HCT116 (cell line): ENCODE results near the gene FNDC1. TPM values are rescaled to one million over a fixed set of nuclear protein-coding genes. Genes with fewer than 3 reads are reported as not detected.

Experiments
- ATAC-seq: fragments of 200-7000 bp; cut with Tn5 transposase; 2 replicates; pipeline ENCODE4 v1.9.1; 2020; ENCODE audit warnings: mild to moderate bottlenecking, moderate library complexity
- BruUV-seq: library from RNA; stranded (reverse); fragments of 400-500 nt; replicated peaks from 2 replicates; lab custom pipeline; 2021; lab: Mats Ljungman, UMichigan
- CTCF ChIA-PET: fragments of 300-600 bp; sonication (Branson Sonifier 250); formaldehyde crosslinking; loops from one replicate; lab custom pipeline; 2021; ENCODE audit warnings: antibody characterized with exemption; lab: Charles Lee
- POLR2A ChIA-PET: fragments of 300-600, 350-600 bp; sonication (Branson Sonifier 250); formaldehyde crosslinking; loops from one replicate; lab custom pipeline; 2021; ENCODE audit warnings: antibody characterized with exemption; lab: Charles Lee
- RAD21 ChIA-PET, 2 experiments: fragments of 300-600 bp; sonication (Branson Sonifier 250); formaldehyde crosslinking; loops; one replicate each; lab custom pipeline; 2023; ENCODE audit warnings: low total read pairs in 2 of 2; ENCODE audit not compliant: uncharacterized antibody in 2 of 2, unreplicated experiment in 2 of 2, low non-redundant PET in 1 of 2; lab: Charles Lee
- DNase-seq: peaks from one replicate; pipeline ENCODE4 v3.0.0-alpha.2; 2010; ENCODE audit warnings: low read depth, low spot score
- H2AFZ ChIP-seq: fragments of 200-600 bp; shearing (Covaris generic), sonication (generic); 2 replicates; pipeline ENCODE4 v1.6.1; 2017; ENCODE audit warnings: low read depth, mixed run types, mixed read lengths, antibody characterized with exemption, low read length; ENCODE audit not compliant: poor library complexity, severe bottlenecking
- H3K27ac ChIP-seq: 2 replicates; pipeline ENCODE4 v1.5.1; 2012; ENCODE audit warnings: low read depth, low read length
- H3K27me3 ChIP-seq: fragments of 200-600 bp; sonication (generic); 2 replicates; pipeline ENCODE4 v1.6.1; 2016; ENCODE audit warnings: mixed run types, low read length, mixed read lengths; ENCODE audit not compliant: insufficient read depth
- H3K36me3 ChIP-seq, 2 experiments: fragments of 200-500 bp in 1 of 2; fragments of 200-600 bp in 1 of 2; sonication (Bioruptor generic) in 1 of 2; sonication (generic) in 1 of 2; 2 replicates each; pipeline versions ENCODE4 v1.5.1 to v1.6.1; 2014 to 2016; ENCODE audit warnings: low read length in 2 of 2, inconsistent platforms in 1 of 2, mixed read lengths in 1 of 2, mixed run types in 1 of 2; ENCODE audit not compliant: insufficient read depth in 2 of 2, control insufficient read depth in 1 of 2
- H3K4me1 ChIP-seq, 2 experiments: fragments of 200-600 bp in 1 of 2; sonication (generic) in 1 of 2; 2 replicates each; pipeline versions ENCODE4 v1.5.1 to v1.6.1; 2012 to 2017; ENCODE audit warnings: low read length in 2 of 2, inconsistent platforms in 1 of 2, mild to moderate bottlenecking in 1 of 2, mixed read lengths in 1 of 2, mixed run types in 1 of 2, moderate library complexity in 1 of 2; ENCODE audit not compliant: insufficient read depth in 2 of 2, control insufficient read depth in 1 of 2
- H3K4me2 ChIP-seq: fragments of 200-600 bp; sonication (generic); 2 replicates; pipeline ENCODE4 v1.6.1; 2017; ENCODE audit warnings: mixed run types, low read length, mixed read lengths
- H3K4me3 ChIP-seq, 2 experiments: fragments of 200-600 bp in 1 of 2; sonication (generic) in 1 of 2; replicated peaks in 1 of 2; 2 replicates each; pipeline ENCODE4 v1.5.1; 2011 to 2016; ENCODE audit warnings: low read length in 2 of 2, control low read depth in 1 of 2, low read depth in 1 of 2, mild to moderate bottlenecking in 1 of 2, mixed read lengths in 1 of 2, mixed run types in 1 of 2
- H3K79me2 ChIP-seq: fragments of 200-600 bp; sonication (generic); 2 replicates; pipeline ENCODE4 v1.6.1; 2017; ENCODE audit warnings: mild to moderate bottlenecking, mixed run types, low read length, moderate library complexity, mixed read lengths; ENCODE audit not compliant: insufficient read depth
- H3K9ac ChIP-seq: fragments of 200-600 bp; sonication (generic); 2 replicates; pipeline ENCODE4 v1.6.1; 2016; ENCODE audit warnings: low read length, mixed read lengths
- H3K9me2 ChIP-seq: fragments of 200-600 bp; sonication (generic), shearing (Covaris generic); 2 replicates; pipeline ENCODE4 v1.6.1; 2017; ENCODE audit warnings: mixed run types, mild to moderate bottlenecking, moderate library complexity; ENCODE audit not compliant: insufficient read depth
- H3K9me3 ChIP-seq, 2 experiments: fragments of 200-500 bp in 1 of 2; fragments of 200-600 bp in 1 of 2; sonication (Bioruptor generic) in 1 of 2; sonication (generic) in 1 of 2; 2 replicates each; pipeline ENCODE4 v1.6.1; 2014 to 2017; ENCODE audit warnings: low read length in 2 of 2, mixed read lengths in 2 of 2, inconsistent platforms in 1 of 2, low read depth in 1 of 2, mild to moderate bottlenecking in 1 of 2, mixed run types in 1 of 2, moderate library complexity in 1 of 2; ENCODE audit not compliant: control insufficient read depth in 1 of 2, insufficient read depth in 1 of 2
- H4K20me1 ChIP-seq: fragments of 200-600 bp; sonication (generic), shearing (Covaris generic); 2 replicates; pipeline ENCODE4 v1.6.1; 2017; ENCODE audit warnings: mixed run types, mild to moderate bottlenecking, moderate library complexity; ENCODE audit not compliant: insufficient read depth
- CBX3 ChIP-seq: IDR thresholded peaks from 2 replicates; pipeline ENCODE4 v1.6.1; 2012; ENCODE audit warnings: low read depth
- CEBPB ChIP-seq: IDR thresholded peaks from 2 replicates; pipeline ENCODE4 v1.6.1; 2012; ENCODE audit warnings: low read depth
- ELF1 ChIP-seq: IDR thresholded peaks from 2 replicates; pipeline ENCODE4 v1.6.1; 2012; ENCODE audit warnings: low read depth, borderline replicate concordance
- EZH2 ChIP-seq: fragments of 200-600 bp; sonication (generic); IDR thresholded peaks from 2 replicates; pipeline ENCODE4 v1.6.1; 2017; ENCODE audit warnings: antibody characterized with exemption, mixed run types
- EZH2phosphoT487 ChIP-seq: fragments of 200-600 bp; IDR thresholded peaks from 2 replicates; pipeline ENCODE4 v1.6.1; 2018; ENCODE audit warnings: antibody characterized with exemption, borderline replicate concordance
- FOSL1 ChIP-seq: IDR thresholded peaks from 2 replicates; pipeline ENCODE4 v1.6.1; 2012; ENCODE audit warnings: low read depth
- JUND ChIP-seq: IDR thresholded peaks from 2 replicates; pipeline ENCODE4 v1.6.1; 2012
- POLR2A ChIP-seq: IDR thresholded peaks from 2 replicates; pipeline ENCODE4 v1.7.0; 2011; ENCODE audit warnings: borderline replicate concordance; ENCODE audit not compliant: insufficient read depth, insufficient read length; ENCODE audit errors: extremely low read depth
- POLR2AphosphoS5 ChIP-seq: IDR thresholded peaks from 2 replicates; pipeline ENCODE4 v1.6.1; 2011; ENCODE audit warnings: mild to moderate bottlenecking, low read depth, low read length, moderate library complexity
- RAD21 ChIP-seq: IDR thresholded peaks from 2 replicates; pipeline ENCODE4 v1.6.1; 2012; ENCODE audit warnings: low read depth, mild to moderate bottlenecking
- SP1 ChIP-seq: IDR thresholded peaks from 2 replicates; pipeline ENCODE4 v1.6.1; 2012; ENCODE audit warnings: low read depth
- SRF ChIP-seq: IDR thresholded peaks from 2 replicates; pipeline ENCODE4 v1.6.1; 2012; ENCODE audit warnings: low read depth
- YY1 ChIP-seq: IDR thresholded peaks from 2 replicates; pipeline ENCODE4 v1.6.1; 2011; ENCODE audit warnings: low read length, low read depth, moderate library complexity, mild to moderate bottlenecking; ENCODE audit not compliant: insufficient replicate concordance; ENCODE audit errors: extremely low read depth
- ZFX ChIP-seq: fragments of 450-650 bp; IDR thresholded peaks from 2 replicates; pipeline ENCODE4 v1.6.1; 2017
- intact Hi-C: fragments of 100-400 bp; cut with micrococcal nuclease; formaldehyde crosslinking; loops from 2 replicates; pipeline ENCODE4 v1.10.0; 2022
- total RNA-seq: library from RNA; stranded (reverse); gene quantifications from one replicate; pipeline ENCODE4 v1.2.1, GENCODE V29; 2021; ENCODE audit not compliant: unreplicated experiment
- TF ChIP-seq, protein P1 (sequence below): IDR thresholded peaks from 2 replicates; pipeline ENCODE4 v1.6.1; 2012; ENCODE audit warnings: low read depth
- TF ChIP-seq, protein P2 (sequence below), 3 experiments: fragments of 200-600 bp in 1 of 3; sonication (generic) in 1 of 3; IDR thresholded peaks in 2 of 3; conservative IDR thresholded peaks in 1 of 3; 2 replicates each; pipeline ENCODE4 v1.5.1; 2012 to 2017; ENCODE audit warnings: low read depth in 2 of 3, low read length in 2 of 3, antibody characterized with exemption in 1 of 3, borderline replicate concordance in 1 of 3, control low read depth in 1 of 3, mild to moderate bottlenecking in 1 of 3, mixed read lengths in 1 of 3, mixed run types in 1 of 3, moderate library complexity in 1 of 3; ENCODE audit not compliant: insufficient read depth in 1 of 3
- TF ChIP-seq, protein P3 (sequence below): IDR thresholded peaks from 2 replicates; pipeline ENCODE4 v1.6.1; 2012
- TF ChIP-seq, protein P4 (sequence below): IDR thresholded peaks from 2 replicates; pipeline ENCODE4 v1.6.1; 2012

Gene FNDC1
- total RNA-seq, 1 experiment from 2014 or later, result 0.07 TPM

DNA sequence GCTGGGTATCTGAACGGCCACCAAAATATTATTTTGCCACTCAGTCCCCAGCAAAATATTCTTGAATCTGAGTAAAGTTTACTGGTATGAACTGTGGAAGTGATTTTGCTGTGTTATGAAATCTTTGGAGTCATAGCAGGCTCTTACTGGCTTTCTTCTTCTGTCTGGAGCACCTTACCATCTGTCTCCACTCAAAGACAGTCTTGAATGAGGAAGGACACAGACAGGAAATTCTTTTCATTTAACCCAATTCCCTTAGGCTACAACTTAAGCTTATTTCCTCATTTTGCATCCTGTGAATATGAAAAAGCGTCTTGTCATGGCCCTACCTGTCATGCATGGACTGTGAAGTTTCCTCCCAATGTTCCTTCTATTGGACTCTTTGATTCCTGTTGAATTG, 24.7 kb downstream of the FNDC1 start:
- ChIA-PET CTCF (no interaction called here), RAD21 (no interaction called here), POLR2A (no interaction called here)
- H3K4me2 ChIP-seq, result no peak overlapping the region
- no peaks in the 10 kb centered on the region for H4K20me1 ChIP-seq
- no TSS peak for BruUV-seq
- H3K27me3 ChIP-seq, result peaks cover 45% of the 10 kb centered on the region
- intact Hi-C loops, result no loop called here
- ATAC-seq, result no peak
- H2AFZ ChIP-seq, result no peak overlapping the region
- H3K9me2 ChIP-seq, result 0 out of 2 replicates have a peak, but pooled peaks cover 4% of the 10 kb centered on the region
- no peaks in the 10 kb centered on the region for H3K4me1 ChIP-seq
- no peak for DNase-seq
- no peak for TF ChIP-seq ZFX
- TF ChIP-seq EZH2phosphoT487, result no peak
- TF ChIP-seq JUND, result no peak
- no peak for TF ChIP-seq SP1
- TF ChIP-seq FOSL1, result no peak
- TF ChIP-seq, protein P1, sequence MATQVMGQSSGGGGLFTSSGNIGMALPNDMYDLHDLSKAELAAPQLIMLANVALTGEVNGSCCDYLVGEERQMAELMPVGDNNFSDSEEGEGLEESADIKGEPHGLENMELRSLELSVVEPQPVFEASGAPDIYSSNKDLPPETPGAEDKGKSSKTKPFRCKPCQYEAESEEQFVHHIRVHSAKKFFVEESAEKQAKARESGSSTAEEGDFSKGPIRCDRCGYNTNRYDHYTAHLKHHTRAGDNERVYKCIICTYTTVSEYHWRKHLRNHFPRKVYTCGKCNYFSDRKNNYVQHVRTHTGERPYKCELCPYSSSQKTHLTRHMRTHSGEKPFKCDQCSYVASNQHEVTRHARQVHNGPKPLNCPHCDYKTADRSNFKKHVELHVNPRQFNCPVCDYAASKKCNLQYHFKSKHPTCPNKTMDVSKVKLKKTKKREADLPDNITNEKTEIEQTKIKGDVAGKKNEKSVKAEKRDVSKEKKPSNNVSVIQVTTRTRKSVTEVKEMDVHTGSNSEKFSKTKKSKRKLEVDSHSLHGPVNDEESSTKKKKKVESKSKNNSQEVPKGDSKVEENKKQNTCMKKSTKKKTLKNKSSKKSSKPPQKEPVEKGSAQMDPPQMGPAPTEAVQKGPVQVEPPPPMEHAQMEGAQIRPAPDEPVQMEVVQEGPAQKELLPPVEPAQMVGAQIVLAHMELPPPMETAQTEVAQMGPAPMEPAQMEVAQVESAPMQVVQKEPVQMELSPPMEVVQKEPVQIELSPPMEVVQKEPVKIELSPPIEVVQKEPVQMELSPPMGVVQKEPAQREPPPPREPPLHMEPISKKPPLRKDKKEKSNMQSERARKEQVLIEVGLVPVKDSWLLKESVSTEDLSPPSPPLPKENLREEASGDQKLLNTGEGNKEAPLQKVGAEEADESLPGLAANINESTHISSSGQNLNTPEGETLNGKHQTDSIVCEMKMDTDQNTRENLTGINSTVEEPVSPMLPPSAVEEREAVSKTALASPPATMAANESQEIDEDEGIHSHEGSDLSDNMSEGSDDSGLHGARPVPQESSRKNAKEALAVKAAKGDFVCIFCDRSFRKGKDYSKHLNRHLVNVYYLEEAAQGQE, result no peak
- no peak for TF ChIP-seq YY1
- TF ChIP-seq POLR2A, result no peak
- TF ChIP-seq ELF1, result no peak
- no peak for TF ChIP-seq EZH2
- TF ChIP-seq CBX3, result no peak
- no peak for TF ChIP-seq POLR2AphosphoS5
- TF ChIP-seq, protein P2, sequence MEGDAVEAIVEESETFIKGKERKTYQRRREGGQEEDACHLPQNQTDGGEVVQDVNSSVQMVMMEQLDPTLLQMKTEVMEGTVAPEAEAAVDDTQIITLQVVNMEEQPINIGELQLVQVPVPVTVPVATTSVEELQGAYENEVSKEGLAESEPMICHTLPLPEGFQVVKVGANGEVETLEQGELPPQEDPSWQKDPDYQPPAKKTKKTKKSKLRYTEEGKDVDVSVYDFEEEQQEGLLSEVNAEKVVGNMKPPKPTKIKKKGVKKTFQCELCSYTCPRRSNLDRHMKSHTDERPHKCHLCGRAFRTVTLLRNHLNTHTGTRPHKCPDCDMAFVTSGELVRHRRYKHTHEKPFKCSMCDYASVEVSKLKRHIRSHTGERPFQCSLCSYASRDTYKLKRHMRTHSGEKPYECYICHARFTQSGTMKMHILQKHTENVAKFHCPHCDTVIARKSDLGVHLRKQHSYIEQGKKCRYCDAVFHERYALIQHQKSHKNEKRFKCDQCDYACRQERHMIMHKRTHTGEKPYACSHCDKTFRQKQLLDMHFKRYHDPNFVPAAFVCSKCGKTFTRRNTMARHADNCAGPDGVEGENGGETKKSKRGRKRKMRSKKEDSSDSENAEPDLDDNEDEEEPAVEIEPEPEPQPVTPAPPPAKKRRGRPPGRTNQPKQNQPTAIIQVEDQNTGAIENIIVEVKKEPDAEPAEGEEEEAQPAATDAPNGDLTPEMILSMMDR (IDR thresholded peaks at IDR 0.05 in 2 of 3, conservative IDR thresholded peaks at IDR 0.05 in 1 of 3; ENCODE audit: borderline replicate concordance in 1 of 3, insufficient read depth in 1 of 3, low read depth in 2 of 3, low read length in 2 of 3), result no peak
- TF ChIP-seq, protein P3, sequence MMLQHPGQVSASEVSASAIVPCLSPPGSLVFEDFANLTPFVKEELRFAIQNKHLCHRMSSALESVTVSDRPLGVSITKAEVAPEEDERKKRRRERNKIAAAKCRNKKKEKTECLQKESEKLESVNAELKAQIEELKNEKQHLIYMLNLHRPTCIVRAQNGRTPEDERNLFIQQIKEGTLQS, result no peak
- no peak for TF ChIP-seq SRF
- no peak for TF ChIP-seq RAD21
- no peak for TF ChIP-seq CEBPB
- TF ChIP-seq, protein P4, sequence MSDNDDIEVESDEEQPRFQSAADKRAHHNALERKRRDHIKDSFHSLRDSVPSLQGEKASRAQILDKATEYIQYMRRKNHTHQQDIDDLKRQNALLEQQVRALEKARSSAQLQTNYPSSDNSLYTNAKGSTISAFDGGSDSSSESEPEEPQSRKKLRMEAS, result no peak
- H3K9me3 ChIP-seq, result no peaks in the 10 kb centered on the region
- no peaks in the 10 kb centered on the region for H3K79me2 ChIP-seq
- no peak overlapping the region for H3K4me3 ChIP-seq
- no peaks in the 10 kb centered on the region for H3K36me3 ChIP-seq
- no peak overlapping the region for H3K9ac ChIP-seq
- no peak overlapping the region for H3K27ac ChIP-seq
